Epithelial cell of esophagus (primary cell): ENCODE results near the gene SPTB.
A peak's percentile ranks its signal among the peaks of the same experiment; 100 is the strongest.
"Not testable (repeated sequence)": the region's sequence is repeated elsewhere in the genome, so short reads cannot be mapped to it uniquely, and the experiment has no call there.

Experiments
- DNase-seq: peaks from one replicate; pipeline ENCODE4 v3.0.0; 2010; ENCODE audit warnings: low read depth
- H3K4me3 ChIP-seq: 2 replicates; pipeline ENCODE4 v1.5.1; 2011; ENCODE audit warnings: mild to moderate bottlenecking, low read length, control low read depth
- CTCF ChIP-seq: IDR thresholded peaks from 2 replicates; pipeline ENCODE4 v1.5.1; 2011; ENCODE audit warnings: low read depth, mild to moderate bottlenecking, low read length, control low read depth, inconsistent platforms; ENCODE audit not compliant: insufficient read depth; ENCODE audit errors: missing control alignments

Gene SPTB

DNA sequence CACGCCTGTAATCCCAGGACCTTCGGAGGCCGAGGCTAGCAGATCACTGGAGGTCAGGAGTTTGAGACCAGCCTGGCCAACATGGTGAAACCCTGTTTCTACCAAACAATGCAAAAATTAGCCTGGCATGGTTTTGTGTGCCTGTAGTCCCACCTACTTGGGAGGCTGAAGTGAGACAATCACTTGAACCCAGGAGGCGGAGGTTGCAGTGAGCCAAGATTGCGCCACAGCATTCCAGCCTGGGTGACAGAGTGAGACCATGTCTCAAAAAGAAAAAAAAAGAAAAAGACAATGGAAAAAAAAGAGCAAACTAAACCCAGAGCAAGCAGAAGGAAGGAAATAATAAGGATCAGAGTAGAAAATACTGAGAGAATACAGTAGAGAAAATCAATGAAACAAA is 39.9 kb upstream of the SPTB start:
- no peak overlapping the region for H3K4me3 ChIP-seq
- no peak for DNase-seq
- no peak for TF ChIP-seq CTCF

GRCh38 chr14:64919215-64919614 is 39.5 kb upstream of the SPTB start:
- H3K4me3 ChIP-seq: no peak overlapping the region
- no peak for TF ChIP-seq CTCF
- no peak for DNase-seq

GRCh38 chr14:64918216-64918615 is 38.5 kb upstream of the SPTB start:
- DNase-seq: no peak
- H3K4me3 ChIP-seq: no peak overlapping the region
- no peak for TF ChIP-seq CTCF

DNA sequence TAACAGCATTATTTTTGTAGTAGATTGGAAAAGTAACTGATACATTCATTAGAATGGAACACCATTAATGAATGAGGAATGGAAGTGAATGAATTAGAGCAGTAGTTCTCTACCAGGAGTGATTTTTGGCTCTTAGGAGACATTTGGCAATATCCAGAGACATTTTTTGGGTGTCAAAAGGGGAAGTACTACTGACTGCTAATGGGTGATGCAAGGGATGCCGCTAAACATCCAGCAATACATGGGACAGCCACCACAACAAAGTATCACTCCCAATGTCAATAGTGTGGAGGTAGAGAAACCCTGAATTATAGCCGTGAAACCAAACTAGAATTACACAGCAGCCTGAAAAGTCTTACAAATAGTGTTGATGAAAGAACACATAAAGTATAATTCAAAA is 36.1 kb upstream of the SPTB start:
- DNase-seq: no peak
- TF ChIP-seq CTCF: no peak
- no peak overlapping the region for H3K4me3 ChIP-seq

- no peak for DNase-seq
- TF ChIP-seq CTCF: no peak
- H3K4me3 ChIP-seq: peak overlapping the region; percentile 98
Observed at GRCh38 chr14:64915029-64915424, 35.3 kb upstream of the SPTB start.

DNA sequence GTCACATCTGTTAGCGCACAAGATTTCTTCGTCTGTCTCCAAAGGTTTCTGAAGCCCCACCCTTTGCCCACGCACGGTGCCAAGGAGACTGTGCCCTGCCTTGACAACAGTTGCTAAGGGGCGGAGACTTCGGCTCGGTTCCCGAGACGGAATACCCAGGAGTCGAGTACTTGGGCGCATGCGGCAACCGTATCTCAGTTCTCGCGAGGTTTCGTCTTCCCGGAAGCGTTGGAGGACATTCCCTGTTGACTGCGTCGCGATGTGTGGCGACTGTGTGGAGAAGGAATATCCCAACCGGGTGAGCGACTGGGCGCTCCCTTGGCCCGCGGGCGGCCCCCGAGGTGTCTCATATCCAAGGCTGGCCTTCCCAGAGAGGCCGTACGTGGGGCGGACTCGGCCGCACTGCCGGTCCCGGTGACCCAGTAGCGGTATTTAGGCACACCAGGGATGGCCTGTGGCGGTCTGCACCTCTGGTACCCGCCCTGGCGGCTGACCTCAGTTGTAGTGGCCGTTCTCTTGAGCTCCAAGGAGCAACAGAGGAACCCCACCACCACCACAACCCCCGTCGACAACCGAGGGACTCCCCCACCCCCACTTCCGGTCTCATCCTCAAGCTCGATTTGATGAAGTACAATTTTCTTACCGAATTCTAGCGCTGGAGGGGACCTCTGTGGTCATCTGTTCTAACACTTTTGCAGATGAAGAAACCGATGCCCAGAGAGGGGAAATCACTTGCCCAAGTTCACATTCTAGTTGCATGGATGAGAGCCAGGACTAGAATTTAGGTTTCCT is 34.7 kb upstream of the SPTB start, which contains the start of gene CHURC1:
Gene CHURC1 (plus strand): TSS at position 219 of the 792 bp plus-strand sequence. CDS start 41 bp downstream, at position 260.
- DNase-seq: peak; percentile 99
- peak within 1 kb of the TSS; percentile 98 for H3K4me3 ChIP-seq
- no peak for TF ChIP-seq CTCF

DNA sequence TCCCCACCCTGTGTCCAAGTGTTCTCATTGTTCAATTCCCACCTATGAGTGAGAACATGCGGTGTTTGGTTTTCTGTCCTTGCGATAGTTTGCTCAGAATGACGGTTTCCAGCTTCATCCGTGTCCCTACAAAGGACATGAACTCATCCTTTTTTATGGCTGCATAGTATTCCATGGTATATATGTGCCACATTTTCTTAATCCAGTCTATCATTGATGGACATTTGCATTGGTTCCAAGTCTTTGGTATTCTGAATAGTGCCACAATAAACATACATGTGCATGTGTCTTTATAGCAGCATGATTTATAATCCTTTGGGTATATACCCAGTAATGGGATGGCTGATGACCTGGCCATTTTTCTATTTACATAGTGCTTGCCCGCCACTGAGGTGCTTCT is 33.8 kb upstream of the SPTB start:
- H3K4me3 ChIP-seq, DNase-seq: not testable (repeated sequence)

DNA sequence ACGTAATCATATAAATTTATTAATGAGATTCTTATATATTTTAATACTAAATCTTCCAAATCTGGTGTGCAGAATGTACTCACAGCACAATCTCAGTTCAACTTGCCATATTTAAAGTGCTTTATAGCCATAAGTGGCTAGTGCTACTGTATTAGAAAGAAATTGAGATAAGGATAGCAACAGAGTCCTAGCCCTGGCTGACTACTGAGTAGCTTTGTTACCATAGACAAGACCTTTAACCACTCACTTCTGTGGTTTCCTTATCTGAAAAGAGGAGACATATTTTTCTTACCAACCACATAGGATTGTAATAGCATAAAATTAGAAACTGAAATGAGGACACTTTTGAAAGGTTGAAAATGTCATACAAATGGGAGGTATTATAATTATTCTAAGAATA is 32.6 kb upstream of the SPTB start:
- H3K4me3 ChIP-seq: no peak overlapping the region
- DNase-seq: no peak
- no peak for TF ChIP-seq CTCF
